Heart left ventricle (tissue), 13 donors: ENCODE results near the gene GGT5.
"Not testable (repeated sequence)": the region's sequence is repeated elsewhere in the genome, so short reads cannot be mapped to it uniquely, and the experiment has no call there.

Experiments used
- CTCF ChIP-seq, 12 donors: fragments of 200-600 bp; sonication (generic) in 4 of 12; IDR thresholded peaks; one replicate each; pipeline versions ENCODE4 v1.5.0 to v1.8.0; 2018 to 2022; ENCODE audit warnings: antibody characterized with exemption in 12 of 12, mild to moderate bottlenecking in 5 of 12
- POLR2A ChIP-seq, 2 donors: fragments of 450-650 bp; IDR thresholded peaks; one replicate each; pipeline ENCODE4 v1.6.1; 2017; ENCODE audit warnings: antibody characterized with exemption in 2 of 2, mild to moderate bottlenecking in 2 of 2, moderate library complexity in 2 of 2
- donor health status: ischemic (EF 13 %, LVEDD 7.1; RV severe dilation, severe dysfunction).
- donor health status: DM: no; HTN: yes; CAD: no.
- donor health status: DM: no; HTN: no; CAD: no.
- donor health status: ischemic (EF 25% LVEDD 6.9; RV normal size, moderate dysfunction).
- donor health status: ischemic (EF 25% LVEDD 5.7; RV mildly dilated, moderate dysfunction).
- donor health status: ischemic (EF 35%, LVEDD 5.7; RV mildly dilated, moderate dysfunction).
- donor health status: nonischemic (EF 11% LVEDD 7.7; RV severe dilation, severe dysfunction).
- donor health status: DM: yes; HTN: yes; CAD: no.
- donor health status: PGD.
- donor health status: ischemic (EF 29% LVEDD 5.4; RV normal size, mild dysfunction).
- donor health status: nonischemic (EF 23%, LVEDD 6.1; RV moderate dilation, normal function).

- TF ChIP-seq CTCF, POLR2A (IDR thresholded peaks at IDR 0.05): not testable (repeated sequence)
These were observed 41.0 kb downstream of the GGT5 start for GRCh38 chr22:24203856-24204255.
